ENCODE measurements around the gene SLC22A17.

The SLC22A17 gene

DNA sequence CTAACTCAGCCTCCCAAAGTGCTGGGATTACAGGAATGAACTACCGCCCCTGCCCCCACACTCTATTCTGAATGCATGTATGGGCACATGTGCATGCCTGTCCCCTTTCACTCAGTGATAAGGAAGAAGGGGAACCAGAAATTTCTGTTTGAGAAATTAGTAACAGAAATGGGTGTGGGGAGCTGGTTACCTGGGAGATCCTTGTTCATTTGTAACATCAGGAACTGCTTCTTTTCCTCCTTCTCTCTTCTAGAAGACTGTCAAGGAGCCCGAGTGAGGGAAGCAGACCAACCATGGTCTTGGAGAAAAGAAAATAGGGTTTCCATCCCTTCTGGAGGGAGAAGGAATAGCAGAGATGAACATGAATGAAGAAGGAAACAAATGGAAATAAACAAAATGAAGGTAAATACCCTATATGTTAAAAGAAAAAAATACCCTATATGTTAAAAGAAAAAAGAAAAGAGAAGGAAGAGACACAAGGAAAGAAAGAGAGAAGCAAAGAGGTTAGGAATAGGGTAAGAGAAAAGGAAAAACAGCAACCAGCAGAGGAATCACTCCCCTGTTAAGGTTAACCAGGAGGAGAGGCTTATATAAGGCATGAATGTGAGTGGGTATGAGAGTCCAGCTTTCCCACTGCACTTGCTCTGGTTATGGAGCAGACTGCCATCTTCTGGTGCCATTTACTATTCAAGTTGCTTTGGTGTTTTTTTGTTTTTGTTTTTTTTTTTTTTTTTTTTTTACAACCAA is 53.3 kb downstream of the SLC22A17 start:
- Histone ChIP-seq H3K9ac (ENCODE audit: low read depth in 1 of 2, low read length in 2 of 2) (no peak overlapping the region), H3K4me3 (ENCODE audit: low read length in 2 of 2) (no peak overlapping the region), H3K27ac (ENCODE audit: low read depth in 2 of 2, low read length in 2 of 2) (no peak overlapping the region)

GRCh38 chr14:23297611-23298277 is 54.9 kb downstream of the SLC22A17 start:
- Histone ChIP-seq H3K27me3 (ENCODE audit: control insufficient read depth in 2 of 2, insufficient read depth in 2 of 2, low read length in 2 of 2) (no peaks in the 10 kb centered on the region), H3K9me3 (ENCODE audit: control insufficient read depth in 2 of 2, low read length in 2 of 2) (no peaks in the 10 kb centered on the region), H3K4me1 (ENCODE audit: control insufficient read depth in 2 of 2, insufficient read depth in 2 of 2, low read length in 2 of 2) (peaks cover 18 to 20% of the 10 kb centered on the region in 2 donors), H3K9ac (ENCODE audit: low read depth in 1 of 2, low read length in 2 of 2) (no peak overlapping the region), H3K27ac (ENCODE audit: low read depth in 2 of 2, low read length in 2 of 2) (no peak overlapping the region), H3K36me3 (ENCODE audit: control insufficient read depth in 2 of 2, insufficient read depth in 2 of 2, low read length in 2 of 2) (peaks cover 0 to 16% of the 10 kb centered on the region in 2 donors), H3K4me3 (ENCODE audit: low read length in 2 of 2) (no peak overlapping the region)

More for the DNA sequence above, 53.3 kb downstream of the SLC22A17 start:
- Histone ChIP-seq H3K27me3 (ENCODE audit: control insufficient read depth in 2 of 2, insufficient read depth in 2 of 2, low read length in 2 of 2) (no peaks in the 10 kb centered on the region), H3K36me3 (ENCODE audit: control insufficient read depth in 2 of 2, insufficient read depth in 2 of 2, low read length in 2 of 2) (peaks cover 0 to 16% of the 10 kb centered on the region in 2 donors), H3K9me3 (ENCODE audit: control insufficient read depth in 2 of 2, low read length in 2 of 2) (no peaks in the 10 kb centered on the region), H3K4me1 (ENCODE audit: control insufficient read depth in 2 of 2, insufficient read depth in 2 of 2, low read length in 2 of 2) (peaks cover 21 to 25% of the 10 kb centered on the region in 2 donors)

DNA sequence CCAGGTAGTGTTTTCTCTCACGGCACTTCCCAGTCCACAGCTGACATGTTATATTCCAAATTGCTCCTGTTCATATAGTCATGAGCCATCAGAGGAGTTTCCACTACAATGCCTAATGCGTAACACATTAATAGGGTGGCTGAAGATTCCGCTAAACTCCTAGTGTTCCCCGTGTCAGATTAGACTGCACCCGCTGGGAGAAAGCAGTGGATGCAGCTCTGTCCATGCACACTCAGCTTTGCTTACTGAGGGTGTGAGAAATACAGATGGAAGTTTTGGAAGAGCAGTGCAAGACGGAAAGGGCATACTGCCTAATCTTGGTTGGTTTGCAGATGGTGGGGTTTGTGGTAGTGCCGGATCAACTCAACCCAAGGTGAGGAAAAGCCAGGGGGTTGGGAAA is 55.6 kb downstream of the SLC22A17 start:
- Histone ChIP-seq H3K4me1 (ENCODE audit: control insufficient read depth in 2 of 2, insufficient read depth in 2 of 2, low read length in 2 of 2) (peaks cover 14 to 16% of the 10 kb centered on the region in 2 donors), H3K9ac (ENCODE audit: low read depth in 1 of 2, low read length in 2 of 2) (no peak overlapping the region), H3K27ac (ENCODE audit: low read depth in 2 of 2, low read length in 2 of 2) (no peak overlapping the region), H3K9me3 (ENCODE audit: control insufficient read depth in 2 of 2, low read length in 2 of 2) (no peaks in the 10 kb centered on the region), H3K27me3 (ENCODE audit: control insufficient read depth in 2 of 2, insufficient read depth in 2 of 2, low read length in 2 of 2) (no peaks in the 10 kb centered on the region), H3K36me3 (ENCODE audit: control insufficient read depth in 2 of 2, insufficient read depth in 2 of 2, low read length in 2 of 2) (peaks cover 0 to 16% of the 10 kb centered on the region in 2 donors), H3K4me3 (ENCODE audit: low read length in 2 of 2) (no peak overlapping the region)

Data from mucosa of rectum (tissue), 2 donors.